HEK293 (cell line): ENCODE data around the gene IZUMO1.

Source experiments
- CTCF ChIP-seq: fragments of 450-650 bp; formaldehyde crosslinking; IDR thresholded peaks from 2 replicates; pipeline ENCODE4 v1.5.1; 2016; ENCODE audit warnings: missing biosample characterization, missing genetic modification characterization
- YY1 ChIP-seq: fragments of 450-650 bp; formaldehyde crosslinking; IDR thresholded peaks from 2 replicates; pipeline ENCODE4 v1.5.1; 2018; ENCODE audit warnings: missing biosample characterization, missing genetic modification characterization
- ZBTB10 ChIP-seq: fragments of 450-650 bp; formaldehyde crosslinking; IDR thresholded peaks from 2 replicates; pipeline ENCODE4 v1.5.1; 2016; ENCODE audit warnings: missing biosample characterization, missing genetic modification characterization
- ZNF530 ChIP-seq: fragments of 450-650 bp; formaldehyde crosslinking; IDR thresholded peaks from 2 replicates; pipeline ENCODE4 v1.5.1; 2016; ENCODE audit warnings: low read depth, missing biosample characterization, missing genetic modification characterization

GRCh38 chr19:48726556-48726955 lies 20.2 kb downstream of the IZUMO1 start:
- TF ChIP-seq ZBTB10 (tag by site-specific recombination) (no peak), CTCF (tag by site-specific recombination) (no peak), ZNF530 (tag by site-specific recombination) (no peak), YY1 (tag by site-specific recombination) (no peak)
